Transverse colon (tissue), 4 donors: ENCODE results near the gene GJB2. TPM values are rescaled to one million over a fixed set of nuclear protein-coding genes. Genes with fewer than 3 reads are reported as not detected.

Experiments used
- DNase-seq: peaks from one replicate; pipeline ENCODE4 v3.0.0-alpha.2; 2019
- H3K27ac ChIP-seq, 4 donors: fragments of 200-600 bp; sonication (generic); 2 replicates each; pipeline ENCODE4 v1.5.1; 2016 to 2018; ENCODE audit warnings: inconsistent platforms in 4 of 4
- H3K27me3 ChIP-seq: fragments of 200-600 bp; sonication (generic); 2 replicates; pipeline ENCODE4 v1.5.1; 2017; ENCODE audit warnings: inconsistent platforms
- H3K36me3 ChIP-seq, 4 donors: fragments of 200-600 bp; sonication (generic); 2 replicates each; pipeline ENCODE4 v1.5.1; 2017 to 2019; ENCODE audit warnings: inconsistent platforms in 4 of 4
- H3K4me1 ChIP-seq, 4 donors: fragments of 200-600 bp; sonication (generic); 2 replicates each; pipeline ENCODE4 v1.5.1; 2017 to 2020; ENCODE audit warnings: inconsistent platforms in 4 of 4
- H3K4me3 ChIP-seq, 4 donors: fragments of 200-600 bp; sonication (generic); 1 replicate in 1 of 4; 2 replicates in 3 of 4; pipeline versions ENCODE4 v1.5.1 to v1.6.1; 2017 to 2019; ENCODE audit warnings: inconsistent platforms in 4 of 4
- H3K9me3 ChIP-seq, 2 donors: fragments of 200-600 bp; sonication (generic); 2 replicates each; pipeline ENCODE4 v1.5.1; 2017 to 2019; ENCODE audit warnings: inconsistent platforms in 2 of 2
- EP300 ChIP-seq: sonication (generic); formaldehyde crosslinking; IDR thresholded peaks from one replicate; pipeline ENCODE4 v1.6.1; 2017; ENCODE audit warnings: antibody characterized with exemption, low read depth
- POLR2A ChIP-seq: fragments of 450-650 bp; IDR thresholded peaks from one replicate; pipeline ENCODE4 v1.6.1; 2016; ENCODE audit warnings: antibody characterized with exemption, mild to moderate bottlenecking, moderate library complexity
- POLR2AphosphoS5 ChIP-seq, 3 donors: sonication (generic); formaldehyde crosslinking; IDR thresholded peaks; one replicate each; pipeline ENCODE4 v1.6.1; 2016; ENCODE audit warnings: antibody characterized with exemption in 3 of 3
- WGBS, 2 donors: methylation state at CpG; one replicate each; pipeline ENCODE4 v1.1.5; 2018; ENCODE audit warnings: low coverage in 1 of 2; 5-methylcytosine and 5-hydroxymethylcytosine counted together
- in situ Hi-C, 4 donors: fragments of 200-750 bp; cut with MboI; loops; one replicate each; pipeline versions ENCODE4 v1.15.0 to v1.15.1; 2017; ENCODE audit warnings: low sequenced_read_pairs in 3 of 4, low pct_ligation_motif_present in 1 of 4, low pct_unique_long_range_greater_than_20kb in 1 of 4
- intact Hi-C: fragments of 100-400 bp; cut with DNase I; formaldehyde crosslinking; loops from one replicate; pipeline ENCODE4 v1.15.1; 2023; ENCODE audit warnings: low total_unique reads
- total RNA-seq, 4 donors: library from RNA; depleted of rRNA; stranded (reverse); fragments of >200 nt; gene quantifications; one replicate each; pipeline ENCODE4 v1.1.0, GENCODE V29; 2016
- TF ChIP-seq, protein P1 (sequence below), 5 experiments: fragments of 200-600 bp in 3 of 5; fragments of 450-650 bp in 2 of 5; sonication (generic) in 3 of 5; IDR thresholded peaks; 1 replicate in 2 of 5; 2 replicates in 3 of 5; pipeline ENCODE4 v1.5.1; 2016 to 2017; ENCODE audit warnings: antibody characterized with exemption in 5 of 5, inconsistent platforms in 3 of 5, mild to moderate bottlenecking in 2 of 5, moderate library complexity in 1 of 5

The GJB2 gene
- total RNA-seq, 4 donors from 2014 or later, result 5.0 to 38.4 (median 25.9) TPM

DNA sequence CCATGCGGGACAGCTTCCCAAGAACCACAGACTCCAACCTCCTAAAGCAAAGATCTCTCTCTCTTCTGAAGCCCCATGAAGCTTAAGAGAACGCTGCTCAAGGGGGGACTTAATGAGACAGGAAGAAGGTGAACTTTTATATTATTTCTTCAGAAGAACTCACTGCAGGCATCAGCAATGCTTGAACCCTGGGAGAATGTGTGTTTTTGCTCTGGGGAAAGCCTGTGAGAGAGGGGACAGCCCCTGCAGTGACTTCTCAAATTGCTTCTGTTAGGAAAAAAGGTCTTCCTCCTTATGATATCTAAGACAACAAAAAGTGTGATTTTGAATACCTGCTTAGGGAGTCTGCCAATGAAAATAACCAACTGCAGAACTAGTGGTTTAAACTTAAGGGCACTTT, 54.9 kb downstream of the GJB2 start:
- no peak for TF ChIP-seq POLR2A
- TF ChIP-seq, protein P1, sequence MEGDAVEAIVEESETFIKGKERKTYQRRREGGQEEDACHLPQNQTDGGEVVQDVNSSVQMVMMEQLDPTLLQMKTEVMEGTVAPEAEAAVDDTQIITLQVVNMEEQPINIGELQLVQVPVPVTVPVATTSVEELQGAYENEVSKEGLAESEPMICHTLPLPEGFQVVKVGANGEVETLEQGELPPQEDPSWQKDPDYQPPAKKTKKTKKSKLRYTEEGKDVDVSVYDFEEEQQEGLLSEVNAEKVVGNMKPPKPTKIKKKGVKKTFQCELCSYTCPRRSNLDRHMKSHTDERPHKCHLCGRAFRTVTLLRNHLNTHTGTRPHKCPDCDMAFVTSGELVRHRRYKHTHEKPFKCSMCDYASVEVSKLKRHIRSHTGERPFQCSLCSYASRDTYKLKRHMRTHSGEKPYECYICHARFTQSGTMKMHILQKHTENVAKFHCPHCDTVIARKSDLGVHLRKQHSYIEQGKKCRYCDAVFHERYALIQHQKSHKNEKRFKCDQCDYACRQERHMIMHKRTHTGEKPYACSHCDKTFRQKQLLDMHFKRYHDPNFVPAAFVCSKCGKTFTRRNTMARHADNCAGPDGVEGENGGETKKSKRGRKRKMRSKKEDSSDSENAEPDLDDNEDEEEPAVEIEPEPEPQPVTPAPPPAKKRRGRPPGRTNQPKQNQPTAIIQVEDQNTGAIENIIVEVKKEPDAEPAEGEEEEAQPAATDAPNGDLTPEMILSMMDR (IDR thresholded peaks at IDR 0.05), result no peak
- TF ChIP-seq POLR2AphosphoS5 (IDR thresholded peaks at IDR 0.05), result no peak
- TF ChIP-seq EP300, result no peak
- no peak overlapping the region for H3K4me3 ChIP-seq
- H3K27ac ChIP-seq, result no peak overlapping the region
- no peaks in the 10 kb centered on the region for H3K36me3 ChIP-seq
- in situ Hi-C loops, result no loop called here
- intact Hi-C loops, result no loop called here
- H3K4me1 ChIP-seq, result peaks cover 0 to 14% (median 4%) of the 10 kb centered on the region in 4 donors
- WGBS, 2 donors, result 53% methylated on average over 2 of the region's 2 CpGs; no CpG with 5 or more reads in 1 of the 2 donors
- no peaks in the 10 kb centered on the region for H3K9me3 ChIP-seq
- H3K27me3 ChIP-seq, result peaks cover 84% of the 10 kb centered on the region
- DNase-seq, result no peak

Other genes with a start within 250 kb of the GJB2 start
- gene ZMYM2, start 234.2 kb downstream of the GJB2 start, total RNA-seq, result 10 to 100 TPM; 33.4 to 91.1 (median 63.6) TPM
- under 1 TPM in 1 of 4 donors, not detected in 3; 0.14 TPM for gene GJA3, start 31.9 kb downstream of the GJB2 start, total RNA-seq
- gene GJB6, start 39.4 kb upstream of the GJB2 start, total RNA-seq, result under 1 TPM in 1 of 4 donors, not detected in 3; 0.68 TPM